ENCODE data around the gene ABCC8. TPM values are rescaled to one million over a fixed set of nuclear protein-coding genes. Genes with fewer than 3 reads are reported as not detected.
A peak's percentile ranks its signal among the peaks of the same experiment; 100 is the strongest.
"Not testable (repeated sequence)": the region's sequence is repeated elsewhere in the genome, so short reads cannot be mapped to it uniquely, and the experiment has no call there.

ABCC8 gene
- total and polyA plus RNA-seq, 2 experiments from 2014 or later, result not detected

DNA sequence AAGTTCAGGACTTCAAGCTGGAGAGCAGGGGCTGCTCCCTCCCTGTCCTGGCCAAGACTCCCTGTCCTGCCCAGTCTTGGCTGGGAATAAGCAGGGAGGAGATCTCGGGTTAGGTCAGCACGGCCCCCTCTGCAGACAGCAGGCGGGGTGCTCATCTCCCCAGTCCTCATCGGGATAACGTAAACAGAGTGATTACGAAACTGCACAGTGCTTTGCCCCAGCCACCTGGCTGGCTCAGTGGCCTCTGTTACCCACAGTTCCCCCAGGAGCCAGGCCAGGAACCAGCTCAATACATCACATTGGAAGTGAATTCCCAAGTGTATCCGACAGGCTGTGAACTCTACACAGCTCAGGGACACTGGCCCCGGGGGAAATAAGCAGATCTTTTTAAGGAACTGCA is 45.5 kb downstream of the ABCC8 start:
- Histone ChIP-seq H3K4me1 (ENCODE audit: insufficient read depth) (no peaks in the 10 kb centered on the region), H3K9ac (no peak overlapping the region), H3K36me3 (ENCODE audit: low read depth) (no peaks in the 10 kb centered on the region), H3K9me2 (ENCODE audit: insufficient read depth) (no peaks in the 10 kb centered on the region), H3K27me3 (replicated peaks; ENCODE audit: insufficient read depth) (no peaks in the 10 kb centered on the region; the same call in none of the 2 replicates), H3K4me3 (no peak overlapping the region), H4K20me1 (ENCODE audit: insufficient read depth) (no peaks in the 10 kb centered on the region), H3K27ac (no peak overlapping the region), H3K9me3 (ENCODE audit: low read depth) (no peaks in the 10 kb centered on the region), H3K4me2 (ENCODE audit: unreplicated experiment) (no peak overlapping the region), H3F3A (ENCODE audit: insufficient read depth) (no peaks in the 10 kb centered on the region), H2AFZ (no peak overlapping the region), H3K79me2 (ENCODE audit: insufficient read depth) (no peaks in the 10 kb centered on the region)
- TF ChIP-seq EZH2 (IDR thresholded peaks at IDR 0.05; ENCODE audit: insufficient read depth, poor library complexity, severe bottlenecking) (no peak), EZH2phosphoT487 (IDR thresholded peaks at IDR 0.05; ENCODE audit: insufficient read depth, low read depth) (no peak)
- WGBS, 2 experiments (ENCODE audit: low coverage in 1 of 2, low lambda C conversion rate in 2 of 2, missing lambda C conversion rate in 2 of 2), result 39 to 44% methylated on average over 8 of the region's 8 CpGs
- no peak for DNase-seq
- in situ Hi-C loops (cut with MboI), result no loop called here

DNA sequence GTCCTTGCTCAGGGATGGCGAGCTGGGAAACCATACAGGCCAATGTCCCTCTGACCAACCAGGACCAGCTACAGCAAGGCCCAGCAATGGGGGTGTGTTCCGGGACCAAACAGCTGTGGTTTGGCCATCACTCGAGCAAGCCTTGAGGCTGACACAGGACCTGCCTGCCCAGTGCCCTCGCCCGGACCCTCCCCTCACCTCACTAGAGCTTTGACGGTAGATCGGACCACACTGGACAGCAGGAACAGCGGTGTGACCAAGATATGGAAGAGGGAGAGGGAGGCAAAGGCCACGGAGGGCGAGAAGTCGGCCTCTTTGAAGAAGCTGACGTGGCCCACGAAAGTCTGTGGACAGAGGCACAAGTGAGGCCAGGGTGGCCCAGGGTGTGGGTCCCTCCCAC is 46.0 kb downstream of the ABCC8 start:
- DNase-seq, result no peak
- Histone ChIP-seq H3K36me3 (ENCODE audit: low read depth) (no peaks in the 10 kb centered on the region), H3K4me2 (ENCODE audit: unreplicated experiment) (no peak overlapping the region), H3F3A (ENCODE audit: insufficient read depth) (no peaks in the 10 kb centered on the region), H3K27ac (no peak overlapping the region), H3K27me3 (replicated peaks; ENCODE audit: insufficient read depth) (no peaks in the 10 kb centered on the region; the same call in none of the 2 replicates), H3K4me3 (no peak overlapping the region), H3K9me2 (ENCODE audit: insufficient read depth) (no peaks in the 10 kb centered on the region), H2AFZ (no peak overlapping the region), H4K20me1 (ENCODE audit: insufficient read depth) (no peaks in the 10 kb centered on the region), H3K79me2 (ENCODE audit: insufficient read depth) (no peaks in the 10 kb centered on the region), H3K9ac (no peak overlapping the region), H3K9me3 (ENCODE audit: low read depth) (no peaks in the 10 kb centered on the region), H3K4me1 (ENCODE audit: insufficient read depth) (no peaks in the 10 kb centered on the region)
- TF ChIP-seq EZH2phosphoT487 (IDR thresholded peaks at IDR 0.05; ENCODE audit: insufficient read depth, low read depth) (no peak), EZH2 (IDR thresholded peaks at IDR 0.05; ENCODE audit: insufficient read depth, poor library complexity, severe bottlenecking) (no peak)
- WGBS, 2 experiments (ENCODE audit: low coverage in 1 of 2, low lambda C conversion rate in 2 of 2, missing lambda C conversion rate in 2 of 2), result 65 to 69% methylated on average over 11 to 13 of the region's 13 CpGs
- in situ Hi-C loops (cut with MboI), result no loop called here

DNA sequence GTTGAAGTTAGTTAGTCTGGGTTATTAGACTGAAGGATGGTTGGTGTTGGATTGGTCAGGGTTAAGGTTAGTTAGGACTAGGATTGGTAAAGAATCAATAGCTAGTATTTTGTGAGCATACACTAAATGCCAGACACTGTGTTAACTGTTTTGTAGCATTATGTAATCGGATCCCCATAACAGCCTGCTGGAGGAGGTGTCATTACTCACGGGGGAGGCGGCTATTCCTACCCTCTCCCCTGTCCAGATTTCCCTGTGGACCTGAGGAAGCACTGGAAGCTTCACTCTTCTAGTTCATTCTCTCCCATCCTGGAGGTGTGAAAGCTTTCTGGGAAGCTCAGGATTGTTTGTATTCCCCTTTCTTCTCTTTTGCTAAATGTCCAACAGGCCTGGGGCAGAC is 47.7 kb downstream of the ABCC8 start:
- Histone ChIP-seq H3K27ac (no peak overlapping the region), H3K4me2 (ENCODE audit: unreplicated experiment) (no peak overlapping the region), H2AFZ (no peak overlapping the region), H3K4me3 (no peak overlapping the region), H3K36me3 (ENCODE audit: low read depth) (no peaks in the 10 kb centered on the region), H3K9ac (no peak overlapping the region), H3K4me1 (ENCODE audit: insufficient read depth) (no peaks in the 10 kb centered on the region), H3K9me3 (ENCODE audit: low read depth) (no peaks in the 10 kb centered on the region), H4K20me1 (ENCODE audit: insufficient read depth) (no peaks in the 10 kb centered on the region), H3K27me3 (replicated peaks; ENCODE audit: insufficient read depth) (no peaks in the 10 kb centered on the region; the same call in 1 of the 2 replicates), H3F3A (ENCODE audit: insufficient read depth) (no peaks in the 10 kb centered on the region), H3K79me2 (ENCODE audit: insufficient read depth) (no peaks in the 10 kb centered on the region), H3K9me2 (ENCODE audit: insufficient read depth) (no peaks in the 10 kb centered on the region)
- peak; percentile 6 for DNase-seq
- in situ Hi-C loops (cut with MboI), result no loop called here
- WGBS, 2 experiments (ENCODE audit: low coverage in 1 of 2, low lambda C conversion rate in 2 of 2, missing lambda C conversion rate in 2 of 2), result 61 to 64% methylated on average over 3 of the region's 3 CpGs
- TF ChIP-seq EZH2 (IDR thresholded peaks at IDR 0.05; ENCODE audit: insufficient read depth, poor library complexity, severe bottlenecking) (no peak), EZH2phosphoT487 (IDR thresholded peaks at IDR 0.05; ENCODE audit: insufficient read depth, low read depth) (no peak)

DNA sequence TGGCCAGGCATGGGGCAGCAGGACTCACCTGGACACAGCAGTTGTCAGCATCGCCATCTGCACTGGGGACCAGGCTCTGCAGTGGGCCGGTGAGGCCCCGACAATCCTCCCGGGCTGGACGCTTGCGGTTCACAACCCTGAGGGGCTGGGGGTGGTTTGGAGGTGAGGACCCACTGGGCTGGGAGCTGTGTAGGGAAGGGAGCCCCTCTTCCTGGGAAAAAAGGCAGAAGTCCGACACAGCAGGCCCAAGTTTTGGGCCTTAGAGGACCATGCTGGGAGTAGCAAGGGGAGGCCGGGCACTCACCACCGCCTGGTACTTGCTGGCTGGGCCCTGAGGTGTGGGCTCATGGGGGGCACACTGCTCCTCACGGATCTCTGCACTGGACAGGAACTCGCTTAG is 48.4 kb downstream of the ABCC8 start:
- no peak for TF ChIP-seq EZH2 (IDR thresholded peaks at IDR 0.05; ENCODE audit: insufficient read depth, poor library complexity, severe bottlenecking)
- TF ChIP-seq EZH2phosphoT487 (IDR thresholded peaks at IDR 0.05; ENCODE audit: insufficient read depth, low read depth), result no peak
- Histone ChIP-seq H3K9me2 (ENCODE audit: insufficient read depth) (no peaks in the 10 kb centered on the region), H4K20me1 (ENCODE audit: insufficient read depth) (no peaks in the 10 kb centered on the region), H3K27me3 (replicated peaks; ENCODE audit: insufficient read depth) (no peaks in the 10 kb centered on the region; the same call in 1 of the 2 replicates), H3K36me3 (ENCODE audit: low read depth) (no peaks in the 10 kb centered on the region), H3K27ac (no peak overlapping the region), H3K4me2 (ENCODE audit: unreplicated experiment) (no peak overlapping the region), H3K4me3 (no peak overlapping the region), H3K9me3 (ENCODE audit: low read depth) (no peaks in the 10 kb centered on the region), H3K79me2 (ENCODE audit: insufficient read depth) (no peaks in the 10 kb centered on the region), H3K4me1 (ENCODE audit: insufficient read depth) (no peaks in the 10 kb centered on the region), H3F3A (ENCODE audit: insufficient read depth) (no peaks in the 10 kb centered on the region), H3K9ac (no peak overlapping the region), H2AFZ (no peak overlapping the region)
- 64 to 67% methylated on average over 11 of the region's 11 CpGs for WGBS, 2 experiments (ENCODE audit: low coverage in 1 of 2, low lambda C conversion rate in 2 of 2, missing lambda C conversion rate in 2 of 2)
- no peak for DNase-seq
- in situ Hi-C loops (cut with MboI), result no loop called here

DNA sequence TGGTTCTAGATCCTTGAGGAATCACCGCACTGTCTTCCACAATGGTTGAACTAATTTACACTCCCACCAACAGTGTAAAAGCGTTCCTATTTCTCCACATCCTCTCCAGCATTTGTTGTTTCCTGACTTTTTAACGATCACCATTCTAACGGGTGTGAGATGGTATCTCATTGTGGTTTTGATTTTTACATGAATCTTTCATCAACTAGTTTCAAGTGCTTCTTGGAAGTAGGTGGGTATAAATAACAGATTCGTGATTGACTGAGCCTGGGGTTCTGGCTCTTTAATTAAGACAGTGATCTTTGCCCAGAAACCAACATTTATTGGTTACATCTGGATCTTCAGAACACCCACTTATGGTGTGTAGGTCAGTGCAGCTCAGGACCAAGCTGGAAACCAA is 50.4 kb downstream of the ABCC8 start:
- in situ Hi-C loops (cut with MboI), result not testable (repeated sequence)

More for the DNA sequence above, 50.4 kb downstream of the ABCC8 start:
- not testable (repeated sequence) for H3K4me1 ChIP-seq (ENCODE audit: insufficient read depth); H3K27ac ChIP-seq; H3K4me2 ChIP-seq (ENCODE audit: unreplicated experiment); H3K27me3 ChIP-seq (replicated peaks; ENCODE audit: insufficient read depth); H4K20me1 ChIP-seq (ENCODE audit: insufficient read depth); H3F3A ChIP-seq (ENCODE audit: insufficient read depth); H3K9ac ChIP-seq; H3K4me3 ChIP-seq; H3K36me3 ChIP-seq (ENCODE audit: low read depth); H3K9me3 ChIP-seq (ENCODE audit: low read depth); H3K79me2 ChIP-seq (ENCODE audit: insufficient read depth); H2AFZ ChIP-seq; H3K9me2 ChIP-seq (ENCODE audit: insufficient read depth); DNase-seq
- WGBS, 2 experiments (ENCODE audit: low coverage in 1 of 2, low lambda C conversion rate in 2 of 2, missing lambda C conversion rate in 2 of 2), result 36 to 38% methylated on average over 5 of the region's 5 CpGs

All from GM23248 (cell line).